Fibroblast of pulmonary artery (primary cell): ENCODE data around the gene ATXN7L3.

Experiments used
- DNase-seq: peaks from one replicate; pipeline ENCODE4 v3.0.0-alpha.2; 2010; ENCODE audit warnings: low read depth
- H3K4me3 ChIP-seq: replicated peaks from 2 replicates; pipeline ENCODE4 v1.5.1; 2011; ENCODE audit warnings: low read depth, mild to moderate bottlenecking, control low read depth, low read length, moderate library complexity
- CTCF ChIP-seq: IDR thresholded peaks from 2 replicates; pipeline ENCODE4 v1.5.1; 2011; ENCODE audit warnings: mild to moderate bottlenecking, control low read depth, low read length, inconsistent platforms; ENCODE audit errors: missing control alignments

Gene ATXN7L3

DNA sequence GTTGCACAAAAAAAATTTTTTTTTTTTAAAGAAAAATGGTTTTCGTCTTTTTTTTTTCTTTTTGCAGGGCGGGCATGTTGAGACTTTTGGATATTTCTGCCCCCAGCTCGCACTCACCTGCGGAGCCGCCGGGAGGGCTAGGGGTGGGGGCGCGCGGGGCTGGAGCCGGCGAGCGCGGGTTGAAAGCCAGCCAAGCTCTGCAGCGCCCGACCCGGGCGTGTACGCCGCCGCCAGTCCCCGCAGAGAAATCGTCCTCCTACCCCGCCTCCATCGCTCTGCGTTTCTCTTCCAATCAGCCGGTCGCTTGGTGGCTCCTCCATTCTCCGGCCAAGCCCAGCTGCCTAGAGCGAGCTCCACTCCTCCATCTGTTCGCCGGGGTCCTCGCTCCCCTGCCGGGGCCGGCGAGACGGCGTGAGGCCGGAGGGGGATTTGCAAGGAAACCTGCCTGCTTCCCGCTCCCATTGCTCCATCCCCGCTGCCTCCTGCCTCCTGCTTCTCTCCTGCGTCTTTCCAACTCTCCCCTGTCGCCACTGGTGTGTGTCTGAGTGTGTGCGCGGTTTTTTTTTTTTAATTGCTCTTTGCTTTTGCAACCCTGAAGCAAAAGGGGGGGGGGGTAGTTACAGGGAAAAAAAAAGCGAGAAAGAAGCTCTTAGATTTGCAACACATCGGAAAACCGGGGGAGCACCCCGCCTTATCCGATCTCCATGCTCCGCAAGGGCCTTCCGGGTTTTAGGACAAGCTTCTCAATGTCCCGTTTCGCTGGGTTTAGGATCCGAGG, 21.6 kb upstream of the ATXN7L3 start:
- peak; percentile 83 for DNase-seq
- no peak for TF ChIP-seq CTCF
- H3K4me3 ChIP-seq = peak overlapping the region; percentile 83

- peak overlapping the region; percentile 83 for H3K4me3 ChIP-seq
- peak; percentile 64 for DNase-seq
- TF ChIP-seq CTCF = no peak
Measured at GRCh38 chr17:44220213-44221083, 20.8 kb upstream of the ATXN7L3 start.

DNA sequence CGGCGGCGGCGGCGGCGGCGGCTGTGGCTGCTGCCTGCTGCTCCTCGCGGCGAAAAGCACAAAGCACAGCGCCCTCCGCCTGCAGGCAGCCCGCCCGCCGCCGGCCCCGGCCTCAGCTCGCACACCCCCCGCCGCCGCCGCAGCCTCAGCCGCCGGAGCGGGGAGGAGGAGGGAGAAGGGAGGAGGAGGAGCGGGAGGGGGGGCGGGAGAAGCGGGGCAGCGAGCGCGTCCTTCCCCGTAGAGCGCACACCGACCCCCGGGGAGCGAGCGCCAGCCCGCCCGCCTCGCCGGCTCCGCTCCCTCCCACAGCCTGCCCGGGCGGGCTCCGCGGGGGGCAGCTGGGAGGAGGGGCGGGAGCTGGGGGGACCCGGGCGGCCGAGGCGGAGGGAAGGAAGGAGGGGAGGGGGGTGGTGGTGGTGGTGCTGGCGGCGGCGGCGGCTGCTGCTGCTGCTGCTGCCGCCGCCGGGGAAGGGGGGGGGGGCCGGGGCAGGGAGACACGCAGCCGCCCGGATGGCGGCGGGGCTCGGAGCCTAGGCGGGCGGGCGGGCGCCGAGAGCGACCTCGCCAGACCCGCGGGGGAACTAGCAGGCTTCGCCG, 20.0 kb upstream of the ATXN7L3 start, which contains the start of gene UBTF:
UBTF (minus strand) TSS at position 60 of the 597 bp plus-strand sequence. CDS start 1,446 bp downstream, outside the sequence.
- peak; percentile 56 for DNase-seq
- peak within 1 kb of the TSS; percentile 83 for H3K4me3 ChIP-seq
- TF ChIP-seq CTCF = no peak

- TF ChIP-seq CTCF = no peak
- peak; percentile 70 for DNase-seq
- peak overlapping the region; percentile 83 for H3K4me3 ChIP-seq
Measured at GRCh38 chr17:44219108-44219615, 19.5 kb upstream of the ATXN7L3 start.

- peak overlapping the region; percentile 83 for H3K4me3 ChIP-seq
- peak; percentile 89 for DNase-seq
Measured at GRCh38 chr17:44218344-44219107, 18.8 kb upstream of the ATXN7L3 start.

More at GRCh38 chr17:44218344-44219107, 18.8 kb upstream of the ATXN7L3 start:
- TF ChIP-seq CTCF = peak; percentile 26
